HCT116 (cell line): ENCODE data around the gene ACSS1.

Experiments
- CBX3 ChIP-seq: IDR thresholded peaks from 2 replicates; pipeline ENCODE4 v1.6.1; 2012; ENCODE audit warnings: low read depth
- EZH2phosphoT487 ChIP-seq: fragments of 200-600 bp; IDR thresholded peaks from 2 replicates; pipeline ENCODE4 v1.6.1; 2018; ENCODE audit warnings: antibody characterized with exemption, borderline replicate concordance
- MAX ChIP-seq: IDR thresholded peaks from 2 replicates; pipeline ENCODE4 v1.6.1; 2012
- POLR2A ChIP-seq: IDR thresholded peaks from 2 replicates; pipeline ENCODE4 v1.7.0; 2011; ENCODE audit warnings: borderline replicate concordance; ENCODE audit not compliant: insufficient read depth, insufficient read length; ENCODE audit errors: extremely low read depth
- TCF7L2 ChIP-seq: IDR thresholded peaks from 2 replicates; pipeline ENCODE4 v1.7.0; 2011; ENCODE audit warnings: borderline replicate concordance, inconsistent platforms; ENCODE audit not compliant: insufficient read depth, insufficient read length; ENCODE audit errors: extremely low read depth
- ZNF274 ChIP-seq: fragments of 200-500 bp; sonication (Bioruptor generic); IDR thresholded peaks from 2 replicates; pipeline ENCODE4 v1.6.1; 2014; ENCODE audit warnings: mild to moderate bottlenecking, low read depth, low read length, inconsistent platforms
- TF ChIP-seq, protein P1 (sequence below), 3 experiments: fragments of 200-600 bp in 1 of 3; sonication (generic) in 1 of 3; IDR thresholded peaks in 2 of 3; conservative IDR thresholded peaks in 1 of 3; 2 replicates each; pipeline ENCODE4 v1.5.1; 2012 to 2017; ENCODE audit warnings: low read depth in 2 of 3, low read length in 2 of 3, antibody characterized with exemption in 1 of 3, borderline replicate concordance in 1 of 3, control low read depth in 1 of 3, mild to moderate bottlenecking in 1 of 3, mixed read lengths in 1 of 3, mixed run types in 1 of 3, moderate library complexity in 1 of 3; ENCODE audit not compliant: insufficient read depth in 1 of 3
- TF ChIP-seq, protein P2 (sequence below): IDR thresholded peaks from 2 replicates; pipeline ENCODE4 v1.6.1; 2011; ENCODE audit warnings: mild to moderate bottlenecking, low read length, moderate library complexity; ENCODE audit not compliant: insufficient replicate concordance; ENCODE audit errors: extremely low read depth

DNA sequence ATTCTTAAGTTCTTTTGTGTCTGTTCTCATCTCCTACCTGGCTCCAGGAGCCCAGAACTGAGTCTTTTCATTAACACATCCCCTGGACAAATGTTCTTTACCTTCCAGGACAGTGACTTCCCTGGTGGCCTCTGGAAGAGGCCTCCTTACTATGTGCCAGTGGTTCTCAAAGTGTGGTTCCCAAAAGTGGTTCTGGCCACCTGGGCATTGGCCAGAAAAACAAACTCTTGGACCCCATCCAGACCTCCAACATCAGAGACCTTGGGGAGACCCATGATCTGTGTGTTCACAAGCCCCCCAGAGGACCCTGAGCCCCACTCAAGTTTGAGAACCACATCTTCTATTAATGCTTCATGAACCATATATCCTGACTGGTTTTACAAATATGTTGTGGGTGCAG lies 31.2 kb upstream of the ACSS1 start:
- TF ChIP-seq POLR2A: no peak
- TF ChIP-seq ZNF274: no peak
- TF ChIP-seq, protein P1, sequence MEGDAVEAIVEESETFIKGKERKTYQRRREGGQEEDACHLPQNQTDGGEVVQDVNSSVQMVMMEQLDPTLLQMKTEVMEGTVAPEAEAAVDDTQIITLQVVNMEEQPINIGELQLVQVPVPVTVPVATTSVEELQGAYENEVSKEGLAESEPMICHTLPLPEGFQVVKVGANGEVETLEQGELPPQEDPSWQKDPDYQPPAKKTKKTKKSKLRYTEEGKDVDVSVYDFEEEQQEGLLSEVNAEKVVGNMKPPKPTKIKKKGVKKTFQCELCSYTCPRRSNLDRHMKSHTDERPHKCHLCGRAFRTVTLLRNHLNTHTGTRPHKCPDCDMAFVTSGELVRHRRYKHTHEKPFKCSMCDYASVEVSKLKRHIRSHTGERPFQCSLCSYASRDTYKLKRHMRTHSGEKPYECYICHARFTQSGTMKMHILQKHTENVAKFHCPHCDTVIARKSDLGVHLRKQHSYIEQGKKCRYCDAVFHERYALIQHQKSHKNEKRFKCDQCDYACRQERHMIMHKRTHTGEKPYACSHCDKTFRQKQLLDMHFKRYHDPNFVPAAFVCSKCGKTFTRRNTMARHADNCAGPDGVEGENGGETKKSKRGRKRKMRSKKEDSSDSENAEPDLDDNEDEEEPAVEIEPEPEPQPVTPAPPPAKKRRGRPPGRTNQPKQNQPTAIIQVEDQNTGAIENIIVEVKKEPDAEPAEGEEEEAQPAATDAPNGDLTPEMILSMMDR (IDR thresholded peaks at IDR 0.05 in 2 of 3, conservative IDR thresholded peaks at IDR 0.05 in 1 of 3; ENCODE audit: borderline replicate concordance in 1 of 3, insufficient read depth in 1 of 3, low read depth in 2 of 3, low read length in 2 of 3): no peak
- no peak for TF ChIP-seq TCF7L2
- no peak for TF ChIP-seq CBX3
- TF ChIP-seq MAX: no peak
- no peak for TF ChIP-seq EZH2phosphoT487
- TF ChIP-seq, protein P2, sequence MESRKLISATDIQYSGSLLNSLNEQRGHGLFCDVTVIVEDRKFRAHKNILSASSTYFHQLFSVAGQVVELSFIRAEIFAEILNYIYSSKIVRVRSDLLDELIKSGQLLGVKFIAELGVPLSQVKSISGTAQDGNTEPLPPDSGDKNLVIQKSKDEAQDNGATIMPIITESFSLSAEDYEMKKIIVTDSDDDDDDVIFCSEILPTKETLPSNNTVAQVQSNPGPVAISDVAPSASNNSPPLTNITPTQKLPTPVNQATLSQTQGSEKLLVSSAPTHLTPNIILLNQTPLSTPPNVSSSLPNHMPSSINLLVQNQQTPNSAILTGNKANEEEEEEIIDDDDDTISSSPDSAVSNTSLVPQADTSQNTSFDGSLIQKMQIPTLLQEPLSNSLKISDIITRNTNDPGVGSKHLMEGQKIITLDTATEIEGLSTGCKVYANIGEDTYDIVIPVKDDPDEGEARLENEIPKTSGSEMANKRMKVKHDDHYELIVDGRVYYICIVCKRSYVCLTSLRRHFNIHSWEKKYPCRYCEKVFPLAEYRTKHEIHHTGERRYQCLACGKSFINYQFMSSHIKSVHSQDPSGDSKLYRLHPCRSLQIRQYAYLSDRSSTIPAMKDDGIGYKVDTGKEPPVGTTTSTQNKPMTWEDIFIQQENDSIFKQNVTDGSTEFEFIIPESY: no peak
